ENCODE data around the gene PDXK. TPM values are rescaled to one million over a fixed set of nuclear protein-coding genes. Genes with fewer than 3 reads are reported as not detected.
"Not testable (repeated sequence)": the region's sequence is repeated elsewhere in the genome, so short reads cannot be mapped to it uniquely, and the experiment has no call there.

Gene PDXK
- total RNA-seq, 1 donor from 2014 or later, result 63.8 TPM

DNA sequence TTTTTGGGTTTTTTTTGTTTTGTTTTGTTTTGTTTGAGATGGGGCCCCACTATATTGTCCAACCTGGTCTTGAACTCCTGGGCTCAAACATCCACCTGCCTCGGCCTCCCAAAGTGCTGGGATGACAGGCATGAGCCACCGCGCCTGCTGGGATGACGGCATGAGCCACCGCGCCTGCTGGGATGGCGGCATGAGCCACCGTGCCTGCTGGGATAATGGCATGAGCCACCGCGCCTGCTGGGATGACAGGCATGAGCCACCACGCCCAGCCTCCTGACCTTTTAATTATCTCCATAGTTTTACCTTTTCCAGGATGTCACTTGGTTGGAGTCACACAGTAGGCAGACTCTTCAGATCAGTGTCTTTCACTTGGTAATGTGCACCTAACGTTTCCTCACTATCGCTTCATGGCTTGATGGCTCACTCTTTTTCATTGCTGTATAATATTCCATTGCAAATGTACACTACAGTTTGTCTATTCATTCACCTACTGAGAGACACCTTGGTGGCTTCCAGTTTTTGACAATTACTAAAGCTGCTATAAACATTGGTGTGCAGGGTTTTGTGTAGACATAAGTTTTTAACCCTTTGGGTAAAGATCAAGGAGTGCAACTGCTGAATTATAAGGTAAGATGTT lies 10.1 kb upstream of the PDXK start:
- no peak for DNase-seq
- Mint-ChIP-seq H3K4me1 (ENCODE audit: low read depth, unreplicated experiment) (no peaks in the 10 kb centered on the region), H3K27me3 (ENCODE audit: unreplicated experiment) (peaks cover 2% of the 10 kb centered on the region), H3K9me3 (ENCODE audit: unreplicated experiment) (peaks cover 2% of the 10 kb centered on the region), H3K4me3 (ENCODE audit: unreplicated experiment) (no peak overlapping the region), H3K27ac (ENCODE audit: unreplicated experiment) (no peak overlapping the region), H3K36me3 (ENCODE audit: unreplicated experiment) (no peaks in the 10 kb centered on the region)
- TF ChIP-seq, protein P1, sequence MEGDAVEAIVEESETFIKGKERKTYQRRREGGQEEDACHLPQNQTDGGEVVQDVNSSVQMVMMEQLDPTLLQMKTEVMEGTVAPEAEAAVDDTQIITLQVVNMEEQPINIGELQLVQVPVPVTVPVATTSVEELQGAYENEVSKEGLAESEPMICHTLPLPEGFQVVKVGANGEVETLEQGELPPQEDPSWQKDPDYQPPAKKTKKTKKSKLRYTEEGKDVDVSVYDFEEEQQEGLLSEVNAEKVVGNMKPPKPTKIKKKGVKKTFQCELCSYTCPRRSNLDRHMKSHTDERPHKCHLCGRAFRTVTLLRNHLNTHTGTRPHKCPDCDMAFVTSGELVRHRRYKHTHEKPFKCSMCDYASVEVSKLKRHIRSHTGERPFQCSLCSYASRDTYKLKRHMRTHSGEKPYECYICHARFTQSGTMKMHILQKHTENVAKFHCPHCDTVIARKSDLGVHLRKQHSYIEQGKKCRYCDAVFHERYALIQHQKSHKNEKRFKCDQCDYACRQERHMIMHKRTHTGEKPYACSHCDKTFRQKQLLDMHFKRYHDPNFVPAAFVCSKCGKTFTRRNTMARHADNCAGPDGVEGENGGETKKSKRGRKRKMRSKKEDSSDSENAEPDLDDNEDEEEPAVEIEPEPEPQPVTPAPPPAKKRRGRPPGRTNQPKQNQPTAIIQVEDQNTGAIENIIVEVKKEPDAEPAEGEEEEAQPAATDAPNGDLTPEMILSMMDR (IDR thresholded peaks at IDR 0.05; ENCODE audit: partially characterized antibody, unreplicated experiment), result no peak

- no peak overlapping the region for H3K4me3 Mint-ChIP-seq (ENCODE audit: unreplicated experiment)
- DNase-seq, result no peak
- no peak overlapping the region for H3K27ac Mint-ChIP-seq (ENCODE audit: unreplicated experiment)
- H3K27me3 Mint-ChIP-seq (ENCODE audit: unreplicated experiment), result peaks cover 2% of the 10 kb centered on the region
- peaks cover 2% of the 10 kb centered on the region for H3K9me3 Mint-ChIP-seq (ENCODE audit: unreplicated experiment)
- H3K4me1 Mint-ChIP-seq (ENCODE audit: low read depth, unreplicated experiment), result no peaks in the 10 kb centered on the region
- TF ChIP-seq, protein P1 (IDR thresholded peaks at IDR 0.05; ENCODE audit: partially characterized antibody, unreplicated experiment), result no peak
- no peaks in the 10 kb centered on the region for H3K36me3 Mint-ChIP-seq (ENCODE audit: unreplicated experiment)
Observed at GRCh38 chr21:43712268-43712942, 6.5 kb upstream of the PDXK start.

- not testable (repeated sequence) for H3K4me1 Mint-ChIP-seq (ENCODE audit: low read depth, unreplicated experiment); DNase-seq; H3K4me3 Mint-ChIP-seq (ENCODE audit: unreplicated experiment); H3K27me3 Mint-ChIP-seq (ENCODE audit: unreplicated experiment); H3K9me3 Mint-ChIP-seq (ENCODE audit: unreplicated experiment); H3K36me3 Mint-ChIP-seq (ENCODE audit: unreplicated experiment); H3K27ac Mint-ChIP-seq (ENCODE audit: unreplicated experiment)
Observed at GRCh38 chr21:43713123-43713522, 5.8 kb upstream of the PDXK start.

GRCh38 chr21:43716376-43717165 lies 2.4 kb upstream of the PDXK start:
- Mint-ChIP-seq H3K4me3 (ENCODE audit: unreplicated experiment) (no peak overlapping the region), H3K27ac (ENCODE audit: unreplicated experiment) (no peak overlapping the region), H3K36me3 (ENCODE audit: unreplicated experiment) (no peaks in the 10 kb centered on the region), H3K9me3 (ENCODE audit: unreplicated experiment) (peaks cover 4% of the 10 kb centered on the region), H3K4me1 (ENCODE audit: low read depth, unreplicated experiment) (peaks cover 5% of the 10 kb centered on the region), H3K27me3 (ENCODE audit: unreplicated experiment) (peaks cover 8% of the 10 kb centered on the region)
- no peak for DNase-seq
- TF ChIP-seq, protein P1 (IDR thresholded peaks at IDR 0.05; ENCODE audit: partially characterized antibody, unreplicated experiment), result no peak

DNA sequence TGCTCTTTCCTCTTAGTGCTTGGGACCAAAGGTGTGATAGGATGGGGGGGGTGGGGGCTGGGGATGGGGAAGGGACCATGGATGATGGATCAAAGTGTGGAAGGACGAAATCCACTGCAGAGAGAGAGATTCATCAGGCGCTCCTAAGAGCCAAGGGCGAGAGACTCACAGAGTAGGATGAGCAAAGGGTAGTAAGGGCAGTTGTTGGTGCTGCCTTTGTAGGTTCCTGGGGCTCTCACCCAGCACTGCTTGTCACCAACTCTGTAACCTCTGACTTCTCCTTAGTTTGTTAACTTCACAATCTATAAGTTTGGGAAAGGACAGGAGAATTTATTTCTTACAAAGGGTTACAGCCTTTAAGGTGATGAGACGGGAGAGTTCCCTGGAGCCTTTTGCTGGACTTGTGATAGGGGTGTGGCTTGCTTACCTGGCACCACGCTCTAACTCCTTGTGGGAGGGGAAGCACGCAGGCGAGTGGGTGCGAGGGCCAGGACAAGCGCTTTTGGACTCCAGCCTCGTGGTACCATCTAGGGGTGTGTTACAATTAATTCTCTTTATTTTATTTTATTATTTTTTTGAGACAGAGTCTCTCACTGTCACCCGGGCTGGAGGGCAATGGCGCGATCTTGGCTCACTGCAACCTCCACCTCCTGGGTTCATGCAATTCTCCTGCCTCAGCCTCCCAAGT lies 1.6 kb upstream of the PDXK start:
- Mint-ChIP-seq H3K27ac (ENCODE audit: unreplicated experiment) (no peak overlapping the region), H3K4me1 (ENCODE audit: low read depth, unreplicated experiment) (peaks cover 6% of the 10 kb centered on the region), H3K27me3 (ENCODE audit: unreplicated experiment) (peaks cover 8% of the 10 kb centered on the region), H3K36me3 (ENCODE audit: unreplicated experiment) (no peaks in the 10 kb centered on the region), H3K4me3 (ENCODE audit: unreplicated experiment) (peak overlapping the region; percentile 57), H3K9me3 (ENCODE audit: unreplicated experiment) (peaks cover 4% of the 10 kb centered on the region)
- peak; percentile 3 for DNase-seq
- TF ChIP-seq, protein P1 (IDR thresholded peaks at IDR 0.05; ENCODE audit: partially characterized antibody, unreplicated experiment), result no peak
